Umbilical cord (tissue), 2 donors: ENCODE measurements around the gene SLC30A5. TPM values are rescaled to one million over a fixed set of nuclear protein-coding genes. Genes with fewer than 3 reads are reported as not detected.

Experiments
- DNase-seq: peaks from one replicate; pipeline ENCODE4 v3.0.0-alpha.2; 2015; ENCODE audit warnings: low spot score
- total RNA-seq: library from RNA; depleted of rRNA; stranded (reverse); fragments of >200 nt; gene quantifications from one replicate; pipeline ENCODE4 v1.2.3, GENCODE V29; 2014; ENCODE audit warnings: low replicate concordance; ENCODE audit not compliant: insufficient read depth

Gene SLC30A5
- total RNA-seq, 1 donor from 2014 or later = 48.9 TPM

GRCh38 chr5:69167493-69167855, 73.7 kb downstream of the SLC30A5 start:
- DNase-seq = no peak

GRCh38 chr5:69167929-69168328, 74.1 kb downstream of the SLC30A5 start:
- DNase-seq = no peak

- DNase-seq = no peak
Observed at GRCh38 chr5:69170495-69170894, 76.7 kb downstream of the SLC30A5 start.

- DNase-seq = no peak
Observed at GRCh38 chr5:69170969-69171368, 77.2 kb downstream of the SLC30A5 start.

Other genes starting within 250 kb of the SLC30A5 start
- gene CCNB1, start 73.1 kb downstream of the SLC30A5 start, total RNA-seq = 17.8 TPM
- 7.0 TPM for gene CENPH, start 95.6 kb downstream of the SLC30A5 start, total RNA-seq
- 29.9 TPM for gene CDK7, start 140.9 kb downstream of the SLC30A5 start, total RNA-seq
- gene CCDC125, start 238.8 kb downstream of the SLC30A5 start, total RNA-seq = 1.4 TPM